GM10248 (cell line): Measurements from ENCODE around the gene AP2B1.

Source experiments
- CTCF ChIA-PET: fragments of 300-600 bp; sonication (Branson Sonifier 250); formaldehyde crosslinking; extraction: SDS; loops from one replicate; lab custom pipeline; 2021; ENCODE audit warnings: antibody characterized with exemption; lab: Yijun Ruan, JAX
- POLR2A ChIA-PET: fragments of 350-650 bp; sonication (Branson Sonifier 250); formaldehyde crosslinking; extraction: SDS; loops from one replicate; lab custom pipeline; 2020; ENCODE audit warnings: antibody characterized with exemption; lab: Yijun Ruan, JAX
- DNase-seq: peaks from one replicate; pipeline ENCODE4 v3.0.0; 2012; ENCODE audit errors: extremely low spot score
- CTCF ChIP-seq: IDR thresholded peaks from 2 replicates; pipeline ENCODE4 v1.5.1; 2012; ENCODE audit warnings: mild to moderate bottlenecking, low read depth; ENCODE audit errors: extremely low read depth, missing control alignments, control extremely low read depth

The AP2B1 gene

GRCh38 chr17:35587074-35587961 is at the start of gene AP2B1:
TSS of gene AP2B1 (plus strand) at chr17:35587322. CDS start at chr17:35594031, 6,709 bp downstream.
- ChIA-PET CTCF (interaction anchor here (1.1 kb wide), 1 partner anchor 10 kb away, joined by 4 read pairs; no protein-coding TSS in a partner anchor), POLR2A (interaction anchor here (0.6 to 1.3 kb wide), 2 partner anchors 9 to 221 kb away, joined by 5 read pairs; partner anchors contain the start of gene PEX12)
- peak; percentile 92 for DNase-seq
- TF ChIP-seq CTCF = no peak

GRCh38 chr17:35537601-35538141 is 49.5 kb upstream of the AP2B1 start, which contains the start of gene SLFN12L:
TSS of gene SLFN12L (minus strand) at chr17:35537678. CDS start at chr17:35522364, 15,314 bp downstream.
- DNase-seq = peak; percentile 40
- ChIA-PET CTCF (interaction anchor here (0.8 to 10.2 kb wide), 9 partner anchors 11 to 367 kb away, joined by 3 to 207 read pairs (median 5); partner anchors contain the start of genes PEX12 and SLFN14), POLR2A (no interaction called here)
- no peak for TF ChIP-seq CTCF

GRCh38 chr17:35539659-35540026 is 47.5 kb upstream of the AP2B1 start:
- TF ChIP-seq CTCF = no peak
- DNase-seq = no peak
- POLR2A ChIA-PET = no interaction called here
- CTCF ChIA-PET = interaction anchor here (0.5 to 10.2 kb wide), 19 partner anchors 8 to 373 kb away, joined by 3 to 207 read pairs (median 4); no protein-coding TSS in a partner anchor

- no peak for DNase-seq
- no peak for TF ChIP-seq CTCF
- ChIA-PET CTCF (interaction anchor here (0.7 to 10.2 kb wide), 4 partner anchors 9 to 230 kb away, joined by 3 to 207 read pairs (median 10); no protein-coding TSS in a partner anchor), POLR2A (no interaction called here)
These were observed 46.3 kb upstream of the AP2B1 start for GRCh38 chr17:35540589-35541404.

- ChIA-PET POLR2A (no interaction called here), CTCF (interaction anchor here (1.1 to 3.1 kb wide), 4 partner anchors 8 to 228 kb away, joined by 3 to 17 read pairs (median 5); no protein-coding TSS in a partner anchor)
- no peak for DNase-seq
- no peak for TF ChIP-seq CTCF
These were observed 45.7 kb upstream of the AP2B1 start for GRCh38 chr17:35541434-35541833.
